ENCODE data around the gene RALGDS.

The RALGDS gene

GRCh38 chr9:133151041-133151440 lies 30.0 kb upstream of the RALGDS start:
- no peak for DNase-seq

GRCh38 chr9:133149130-133150015 lies 28.3 kb upstream of the RALGDS start:
- peak; percentile 39 for DNase-seq

- DNase-seq: no peak
Measured at GRCh38 chr9:133148199-133149129, 27.4 kb upstream of the RALGDS start.

GRCh38 chr9:133147412-133148198 lies 26.6 kb upstream of the RALGDS start:
- DNase-seq: peak; percentile 77

GRCh38 chr9:133146746-133147411 lies 25.8 kb upstream of the RALGDS start:
- no peak for DNase-seq

- no peak for DNase-seq
Measured at GRCh38 chr9:133144904-133145851, 24.1 kb upstream of the RALGDS start.

GRCh38 chr9:133144142-133144903 lies 23.3 kb upstream of the RALGDS start:
- no peak for DNase-seq

- DNase-seq: no peak
Measured at GRCh38 chr9:133143639-133144141, 22.6 kb upstream of the RALGDS start.

GRCh38 chr9:133142684-133143622 lies 21.9 kb upstream of the RALGDS start:
- no peak for DNase-seq

GRCh38 chr9:133141833-133142595 lies 21.0 kb upstream of the RALGDS start:
- peak; percentile 59 for DNase-seq

GRCh38 chr9:133140606-133141005 lies 19.6 kb upstream of the RALGDS start:
- no peak for DNase-seq

GRCh38 chr9:133140174-133140505 lies 19.1 kb upstream of the RALGDS start:
- no peak for DNase-seq

GRCh38 chr9:133139246-133140173 lies 18.5 kb upstream of the RALGDS start:
- DNase-seq: no peak

GRCh38 chr9:133137451-133138231 lies 16.6 kb upstream of the RALGDS start:
- no peak for DNase-seq

GRCh38 chr9:133135146-133135745 lies 14.2 kb upstream of the RALGDS start:
- DNase-seq: peak; percentile 48

Data from NCI-H2029 treated with DMSO at 0.1 percent for 48 hours (cell line).